ENCODE data around the gene NPY. TPM values are rescaled to one million over a fixed set of nuclear protein-coding genes. Genes with fewer than 3 reads are reported as not detected.

Gene NPY
- total and polyA plus RNA-seq, 2 of the 4 experiments (the other 2 are of a cell fraction): not detected

- intact Hi-C loops (cut with micrococcal nuclease): no loop called here
- no peak overlapping the region for H2BK15ac ChIP-seq (ENCODE audit: low read depth, low read length)
- no peak overlapping the region for H3K56ac ChIP-seq (ENCODE audit: extremely low read depth, insufficient read depth, low read length)
- no peak overlapping the region for H3K4ac ChIP-seq (ENCODE audit: low read depth, low read length)
- no CpG with 5 or more reads among the region's 6 CpGs for WGBS, 2 experiments (ENCODE audit: extremely low coverage in 2 of 2, insufficient read length in 1 of 2)
- no peaks in the 10 kb centered on the region for H3K27me3 ChIP-seq (ENCODE audit: control insufficient read depth, insufficient read depth, low read length)
- ATAC-seq (ENCODE audit: low read depth) (no peak), DNase-seq (no peak)
- H3K9me1 ChIP-seq (ENCODE audit: insufficient read depth, low read length): no peaks in the 10 kb centered on the region
- no peak overlapping the region for H3K9ac ChIP-seq (ENCODE audit: low read depth, low read length)
- H2AK5ac ChIP-seq (ENCODE audit: low read depth, low read length): no peak overlapping the region
- H4K5ac ChIP-seq (ENCODE audit: low read depth, low read length): no peak overlapping the region
- no peak overlapping the region for H4K8ac ChIP-seq (ENCODE audit: low read depth in 2 of 2, low read length in 2 of 2)
- H3K4me1 ChIP-seq (ENCODE audit: control insufficient read depth, insufficient read depth, low read length): no peaks in the 10 kb centered on the region
- no peak overlapping the region for H2AK9ac ChIP-seq (replicated peaks; ENCODE audit: low read depth, low read length, poor library complexity)
- H2AFZ ChIP-seq (replicated peaks; ENCODE audit: low read length, poor library complexity): no peak overlapping the region
- no peaks in the 10 kb centered on the region for H3K79me1 ChIP-seq (ENCODE audit: low read depth in 1 of 2, low read length in 2 of 2)
- no peak overlapping the region for H3K27ac ChIP-seq (ENCODE audit: insufficient read depth, low read length)
- H3K23ac ChIP-seq (ENCODE audit: low read depth, low read length): no peak overlapping the region
- TF ChIP-seq MAFK (IDR thresholded peaks at IDR 0.05; ENCODE audit: low read depth, low read length) (no peak), ELK1 (IDR thresholded peaks at IDR 0.05; ENCODE audit: borderline replicate concordance, low read depth, low read length) (no peak), RCOR1 (IDR thresholded peaks at IDR 0.05; ENCODE audit: insufficient replicate concordance, low read length) (no peak), CHD1 (IDR thresholded peaks at IDR 0.05; ENCODE audit: low read depth, low read length) (no peak), RAD21 (IDR thresholded peaks at IDR 0.05; ENCODE audit: low read length) (no peak), USF2 (IDR thresholded peaks at IDR 0.05; ENCODE audit: low read depth, low read length) (no peak), CEBPB (IDR thresholded peaks at IDR 0.05; ENCODE audit: low read depth, low read length) (no peak), MXI1 (IDR thresholded peaks at IDR 0.05; ENCODE audit: borderline replicate concordance, low read depth, low read length) (no peak), BHLHE40 (IDR thresholded peaks at IDR 0.05; ENCODE audit: low read depth, low read length) (no peak), FOS (IDR thresholded peaks at IDR 0.05; ENCODE audit: low read depth, low read length) (no peak), NFE2L2 (IDR thresholded peaks at IDR 0.05; ENCODE audit: low read depth, low read length) (no peak), SMC3 (IDR thresholded peaks at IDR 0.05; ENCODE audit: low read depth, low read length) (no peak), MAZ (IDR thresholded peaks at IDR 0.05; ENCODE audit: borderline replicate concordance, low read depth, low read length) (no peak), POLR2A (IDR thresholded peaks at IDR 0.05; ENCODE audit: low read depth, low read length) (no peak), CTCF (conservative IDR thresholded peaks at IDR 0.05; ENCODE audit: low read depth, low read length) (no peak), RFX5 (IDR thresholded peaks at IDR 0.05; ENCODE audit: low read depth, low read length) (no peak)
- H4K91ac ChIP-seq (ENCODE audit: insufficient read depth, low read depth, low read length): no peak overlapping the region
- no peak overlapping the region for H2BK120ac ChIP-seq (ENCODE audit: low read depth, low read length)
- H3K14ac ChIP-seq (replicated peaks; ENCODE audit: low read depth, low read length): no peak overlapping the region
- POLR2A ChIA-PET (ENCODE audit: unreplicated experiment): no interaction called here
- dilution Hi-C loops (cut with HindIII; ENCODE audit: low sequenced_read_pairs, unreplicated experiment): no loop called here
- no peak overlapping the region for H3K4me3 ChIP-seq (ENCODE audit: insufficient read depth, low read depth, low read length)
- no peak overlapping the region for H2BK20ac ChIP-seq (ENCODE audit: low read depth, low read length)
- no peak overlapping the region for H3K4me2 ChIP-seq (ENCODE audit: low read depth, low read length)
- CTCF ChIA-PET: interaction anchor here (0.6 kb wide), 1 partner anchor 20 kb away, joined by 3 read pairs; no protein-coding TSS in a partner anchor
- no peak overlapping the region for H2BK5ac ChIP-seq (ENCODE audit: low read depth, low read length, poor library complexity, severe bottlenecking)
- no peaks in the 10 kb centered on the region for H4K20me1 ChIP-seq (ENCODE audit: insufficient read depth, low read length)
- H3K18ac ChIP-seq (ENCODE audit: low read depth, low read length): no peak overlapping the region
- no peaks in the 10 kb centered on the region for H3K9me3 ChIP-seq (ENCODE audit: control insufficient read depth, insufficient read depth, low read length)
- BruUV-seq (replicated peaks): no TSS peak
- H3K36me3 ChIP-seq (ENCODE audit: control insufficient read depth, insufficient read depth, low read length): no peaks in the 10 kb centered on the region
- in situ Hi-C loops (cut with MboI; ENCODE audit: low sequenced_read_pairs): no loop called here
These were observed 28.9 kb upstream of the NPY start for GRCh38 chr7:24255139-24255538.

Data from IMR-90 (cell line).